Right lung (tissue), 5 donors: ENCODE data around the gene LGALS9C. TPM values are rescaled to one million over a fixed set of nuclear protein-coding genes. Genes with fewer than 3 reads are reported as not detected.
"Not testable (repeated sequence)": the region's sequence is repeated elsewhere in the genome, so short reads cannot be mapped to it uniquely, and the experiment has no call there.

Source experiments
- DNase-seq, 2 donors: peaks; one replicate each; pipeline ENCODE4 v3.0.0-alpha.2; 2013
- polyA plus RNA-seq, 5 donors: library from polyadenylated mRNA; unstranded; fragments of 120-200 nt; gene quantifications; one replicate each; pipeline versions ENCODE4 v1.2.1 to v1.2.3, GENCODE V29; 2013; ENCODE audit warnings: inconsistent platforms in 1 of 5, low replicate concordance in 1 of 5; ENCODE audit not compliant: insufficient read length in 5 of 5, insufficient read depth in 1 of 5

The LGALS9C gene
- polyA plus RNA-seq, 5 donors, result 0.13 TPM; not detected in 4

DNA sequence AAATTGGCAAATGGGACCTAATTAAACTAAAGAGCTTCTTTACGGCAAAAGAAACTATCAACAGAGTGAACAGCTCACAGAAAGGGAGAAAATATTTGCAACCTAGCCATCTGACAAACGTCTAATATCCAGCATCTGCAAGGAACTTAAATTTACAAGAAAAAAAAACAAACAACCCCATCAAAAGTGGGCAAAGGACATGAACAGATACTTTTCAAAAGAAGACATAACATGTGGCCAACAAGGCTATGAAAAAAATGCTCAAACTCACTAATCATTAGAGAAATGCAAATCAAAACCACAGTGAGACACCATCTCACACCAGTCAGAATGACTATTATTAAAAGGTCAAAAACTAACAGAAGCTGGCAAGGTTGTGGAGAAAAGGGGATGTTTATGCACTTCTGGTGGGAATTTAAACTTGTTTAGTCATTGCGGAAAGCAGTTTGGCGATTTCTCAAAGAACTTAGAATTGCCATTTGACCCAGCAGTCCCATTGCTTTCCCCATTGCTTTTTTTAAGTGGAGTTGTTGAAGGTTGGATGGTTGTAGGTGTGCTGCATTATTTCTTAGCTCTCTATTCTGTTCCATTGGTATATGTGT is 52.4 kb downstream of the LGALS9C start:
- DNase-seq, result not testable (repeated sequence)

DNA sequence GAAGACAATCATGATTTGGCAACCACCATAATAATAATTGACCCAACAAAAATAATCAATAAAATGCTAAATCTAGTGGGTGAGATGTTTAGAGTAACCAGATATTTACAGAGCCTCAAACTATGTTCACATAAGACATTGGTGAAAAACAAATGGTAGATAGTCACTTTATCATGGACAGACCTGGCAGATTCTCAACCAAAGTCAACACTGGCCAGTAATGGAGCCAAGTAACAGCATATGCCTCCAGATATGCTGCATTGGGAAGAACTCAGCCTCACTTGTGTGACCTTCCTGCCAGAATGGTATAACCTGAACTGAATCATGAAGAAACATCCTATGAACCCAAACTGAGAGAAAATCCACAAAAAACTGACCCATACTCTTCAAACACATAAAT is 53.8 kb downstream of the LGALS9C start:
- DNase-seq, result not testable (repeated sequence)

DNA sequence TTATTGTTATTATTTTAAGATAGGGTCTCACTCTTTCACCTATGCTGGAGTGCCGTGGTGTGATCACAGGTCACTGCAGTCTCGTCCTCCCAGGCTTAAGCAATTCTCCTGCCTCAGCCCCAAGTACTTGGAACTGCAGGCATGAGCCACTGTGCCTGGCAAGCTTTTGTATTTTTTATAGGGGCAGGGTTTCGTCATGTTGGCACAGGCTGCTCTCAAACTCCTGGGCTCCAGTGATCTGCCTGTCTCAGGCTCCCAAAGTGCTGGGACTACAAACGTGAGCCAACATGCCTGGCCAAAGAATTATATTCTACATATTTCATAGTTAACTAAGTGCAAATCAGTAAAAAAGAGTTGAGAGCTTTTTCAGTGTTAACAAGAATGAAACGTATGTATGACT is 65.6 kb downstream of the LGALS9C start:
- not testable (repeated sequence) for DNase-seq

DNA sequence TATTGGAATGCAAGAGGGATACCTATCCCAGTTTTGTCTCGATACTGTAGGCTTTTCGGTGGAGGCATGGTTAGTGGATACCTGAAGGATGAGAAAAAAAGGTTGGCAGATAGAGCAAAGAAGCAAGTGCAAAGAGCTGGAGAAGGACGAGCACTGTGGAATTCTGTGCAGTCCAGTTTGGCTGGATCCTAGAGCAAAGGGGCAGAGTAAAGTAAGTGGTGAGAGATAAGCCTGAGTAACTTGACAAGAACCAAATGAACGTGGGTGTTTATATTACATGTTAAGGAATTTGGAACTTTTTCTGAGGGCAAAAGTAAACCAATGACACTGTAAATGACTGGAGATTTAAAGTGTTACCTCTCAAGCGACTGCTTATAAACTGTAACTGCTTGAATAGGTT is 66.3 kb downstream of the LGALS9C start:
- not testable (repeated sequence) for DNase-seq

Other genes with a start within 250 kb of the LGALS9C start
- gene FLII, start 218.1 kb upstream of the LGALS9C start, polyA plus RNA-seq, result 100 to 1,000 TPM; 104 to 163 (median 131) TPM
- 10 to 100 TPM in 3 of 5 donors, 1 to 10 TPM in 2; 7.3 to 12.9 (median 10.3) TPM for gene MIEF2, start 216.1 kb upstream of the LGALS9C start, polyA plus RNA-seq
- 10 to 100 TPM; 42.6 to 58.6 (median 47.2) TPM for gene TOP3A, start 161.8 kb upstream of the LGALS9C start, polyA plus RNA-seq
- 10 to 100 TPM; 10.6 to 14.1 (median 11.7) TPM for gene SMCR8, start 161.5 kb upstream of the LGALS9C start, polyA plus RNA-seq
- 10 to 100 TPM; 22.3 to 27.9 (median 24.2) TPM for gene SHMT1, start 113.2 kb upstream of the LGALS9C start, polyA plus RNA-seq
- gene EVPLL, start 99.0 kb upstream of the LGALS9C start, polyA plus RNA-seq, result under 1 TPM; 0.51 to 0.94 (median 0.85) TPM
- under 1 TPM in 1 of 5 donors, not detected in 4; 0.21 TPM for gene TBC1D28, start 167.6 kb downstream of the LGALS9C start, polyA plus RNA-seq
- gene FOXO3B, start 205.5 kb downstream of the LGALS9C start, polyA plus RNA-seq, result 1 to 10 TPM; 4.5 to 6.5 (median 5.4) TPM